ENCODE measurements around the gene CARD19.

- TF ChIP-seq CTCF (conservative IDR thresholded peaks at IDR 0.05) = no peak
- TF ChIP-seq EZH2 (IDR thresholded peaks at IDR 0.05; ENCODE audit: low read depth) = no peak
Observed at GRCh38 chr9:93107825-93108161, 11.8 kb downstream of the CARD19 start.
